ENCODE results near the gene CDC42BPG. TPM values are rescaled to one million over a fixed set of nuclear protein-coding genes. Genes with fewer than 3 reads are reported as not detected.

CDC42BPG gene
- total and polyA plus RNA-seq, 10 of the 15 experiments (the other 5 are each of a cell fraction or from before 2014, with no cell fraction given) = 0.02 to 1.3 (median 0.09) TPM; not detected in 1

DNA sequence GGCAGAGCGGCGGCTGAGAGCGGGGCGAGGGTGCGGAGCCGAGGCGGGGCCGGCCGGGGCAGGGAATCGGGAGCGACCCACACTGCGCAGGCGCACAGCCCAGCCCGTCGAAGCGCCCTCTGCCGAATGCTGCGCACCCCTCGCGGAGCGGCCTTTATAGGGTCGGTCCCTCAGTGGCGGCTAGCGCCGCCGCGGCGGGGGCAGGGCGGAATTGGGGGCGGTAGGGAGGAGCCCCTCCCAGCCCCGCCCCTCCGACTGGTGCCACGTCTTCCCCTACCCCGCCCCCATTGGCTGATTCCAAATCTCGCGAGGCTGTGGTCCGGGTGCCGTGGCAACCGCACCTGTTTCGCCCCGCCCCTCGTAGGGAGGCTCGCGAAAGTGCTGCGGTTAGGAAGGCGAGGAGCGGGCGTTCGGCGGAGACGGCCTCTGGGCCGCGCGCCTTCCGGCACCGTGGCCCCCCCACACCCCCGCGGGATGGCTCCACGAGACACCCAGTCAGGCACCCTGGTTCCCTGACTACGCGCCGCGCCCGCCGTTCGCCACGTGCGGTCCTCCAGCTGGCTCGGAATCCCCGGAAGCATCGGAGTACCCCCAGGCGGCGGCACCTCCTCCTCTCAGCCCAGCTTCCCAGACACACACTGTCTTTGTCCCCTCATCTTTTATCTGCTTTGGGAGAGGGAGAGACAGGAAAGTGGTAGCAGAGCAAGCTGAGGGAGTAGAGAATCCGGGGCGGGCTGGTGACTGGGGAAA, 34.2 kb upstream of the CDC42BPG start, which contains the start of gene EHD1 (continued):
- TF ChIP-seq, protein P1, sequence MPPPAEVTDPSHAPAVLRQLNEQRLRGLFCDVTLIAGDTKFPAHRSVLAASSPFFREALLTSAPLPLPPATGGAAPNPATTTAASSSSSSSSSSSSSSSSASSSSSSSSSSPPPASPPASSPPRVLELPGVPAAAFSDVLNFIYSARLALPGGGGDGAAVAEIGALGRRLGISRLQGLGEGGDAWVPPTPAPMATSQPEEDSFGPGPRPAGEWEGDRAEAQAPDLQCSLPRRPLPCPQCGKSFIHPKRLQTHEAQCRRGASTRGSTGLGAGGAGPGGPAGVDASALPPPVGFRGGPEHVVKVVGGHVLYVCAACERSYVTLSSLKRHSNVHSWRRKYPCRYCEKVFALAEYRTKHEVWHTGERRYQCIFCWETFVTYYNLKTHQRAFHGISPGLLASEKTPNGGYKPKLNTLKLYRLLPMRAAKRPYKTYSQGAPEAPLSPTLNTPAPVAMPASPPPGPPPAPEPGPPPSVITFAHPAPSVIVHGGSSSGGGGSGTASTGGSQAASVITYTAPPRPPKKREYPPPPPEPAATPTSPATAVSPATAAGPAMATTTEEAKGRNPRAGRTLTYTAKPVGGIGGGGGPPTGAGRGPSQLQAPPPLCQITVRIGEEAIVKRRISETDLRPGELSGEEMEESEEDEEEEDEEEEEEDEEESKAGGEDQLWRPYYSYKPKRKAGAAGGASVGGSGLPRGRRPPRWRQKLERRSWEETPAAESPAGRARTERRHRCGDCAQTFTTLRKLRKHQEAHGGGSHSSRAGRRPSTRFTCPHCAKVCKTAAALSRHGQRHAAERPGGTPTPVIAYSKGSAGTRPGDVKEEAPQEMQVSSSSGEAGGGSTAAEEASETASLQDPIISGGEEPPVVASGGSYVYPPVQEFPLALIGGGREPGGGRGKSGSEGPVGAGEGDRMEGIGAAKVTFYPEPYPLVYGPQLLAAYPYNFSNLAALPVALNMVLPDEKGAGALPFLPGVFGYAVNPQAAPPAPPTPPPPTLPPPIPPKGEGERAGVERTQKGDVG (CRISPR knock-in tag; IDR thresholded peaks at IDR 0.05) = no peak; the same call in 1 of the 2 replicates
- no peak for TF ChIP-seq IRF3 (IDR thresholded peaks at IDR 0.05)
- no peak for TF ChIP-seq TCF7 (IDR thresholded peaks at IDR 0.05; ENCODE audit: borderline replicate concordance)
- TF ChIP-seq NR2C2 (IDR thresholded peaks at IDR 0.05; ENCODE audit: borderline replicate concordance, control insufficient read depth, insufficient read length, low read depth) = no peak
- TF ChIP-seq BMI1 (IDR thresholded peaks at IDR 0.05; ENCODE audit: borderline replicate concordance) = peak; percentile 95
- no peak for TF ChIP-seq USF2 (IDR thresholded peaks at IDR 0.05; ENCODE audit: borderline replicate concordance, low read depth, low read length)
- TF ChIP-seq LARP7 (IDR thresholded peaks at IDR 0.05) = peak; percentile 37; the same call in 1 of the 2 replicates
- TF ChIP-seq ATF3 (IDR thresholded peaks at IDR 0.05; ENCODE audit: borderline replicate concordance, extremely low read depth, low read depth, low read length) = no peak
- TF ChIP-seq EED (IDR thresholded peaks at IDR 0.05; ENCODE audit: low read depth) = peak; percentile 62
- TF ChIP-seq SMAD5 (IDR thresholded peaks at IDR 0.05; ENCODE audit: low read depth) = peak; percentile 96
- no peak for TF ChIP-seq CBX5 (IDR thresholded peaks at IDR 0.05; ENCODE audit: low read depth)
- TF ChIP-seq, protein P2, sequence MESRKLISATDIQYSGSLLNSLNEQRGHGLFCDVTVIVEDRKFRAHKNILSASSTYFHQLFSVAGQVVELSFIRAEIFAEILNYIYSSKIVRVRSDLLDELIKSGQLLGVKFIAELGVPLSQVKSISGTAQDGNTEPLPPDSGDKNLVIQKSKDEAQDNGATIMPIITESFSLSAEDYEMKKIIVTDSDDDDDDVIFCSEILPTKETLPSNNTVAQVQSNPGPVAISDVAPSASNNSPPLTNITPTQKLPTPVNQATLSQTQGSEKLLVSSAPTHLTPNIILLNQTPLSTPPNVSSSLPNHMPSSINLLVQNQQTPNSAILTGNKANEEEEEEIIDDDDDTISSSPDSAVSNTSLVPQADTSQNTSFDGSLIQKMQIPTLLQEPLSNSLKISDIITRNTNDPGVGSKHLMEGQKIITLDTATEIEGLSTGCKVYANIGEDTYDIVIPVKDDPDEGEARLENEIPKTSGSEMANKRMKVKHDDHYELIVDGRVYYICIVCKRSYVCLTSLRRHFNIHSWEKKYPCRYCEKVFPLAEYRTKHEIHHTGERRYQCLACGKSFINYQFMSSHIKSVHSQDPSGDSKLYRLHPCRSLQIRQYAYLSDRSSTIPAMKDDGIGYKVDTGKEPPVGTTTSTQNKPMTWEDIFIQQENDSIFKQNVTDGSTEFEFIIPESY (IDR thresholded peaks at IDR 0.05) = no peak
- peak; percentile 28; the same call in 1 of the 2 replicates for TF ChIP-seq ZBED1 (IDR thresholded peaks at IDR 0.05; ENCODE audit: borderline replicate concordance)
- TF ChIP-seq NFXL1 (IDR thresholded peaks at IDR 0.05; ENCODE audit: borderline replicate concordance) = no peak
- TF ChIP-seq RBBP5 (conservative IDR thresholded peaks at IDR 0.05) = no peak
- TF ChIP-seq ZZZ3 (IDR thresholded peaks at IDR 0.05; ENCODE audit: control insufficient read depth, insufficient read length, low read depth) = no peak
- no peak for TF ChIP-seq ZNF24 (IDR thresholded peaks at IDR 0.05)
- TF ChIP-seq ASH2L (IDR thresholded peaks at IDR 0.05; ENCODE audit: borderline replicate concordance, low read depth) = no peak
- no peak for TF ChIP-seq ZNF274 (IDR thresholded peaks at IDR 0.05; ENCODE audit: insufficient read depth, insufficient read length)
- TF ChIP-seq, protein P3, sequence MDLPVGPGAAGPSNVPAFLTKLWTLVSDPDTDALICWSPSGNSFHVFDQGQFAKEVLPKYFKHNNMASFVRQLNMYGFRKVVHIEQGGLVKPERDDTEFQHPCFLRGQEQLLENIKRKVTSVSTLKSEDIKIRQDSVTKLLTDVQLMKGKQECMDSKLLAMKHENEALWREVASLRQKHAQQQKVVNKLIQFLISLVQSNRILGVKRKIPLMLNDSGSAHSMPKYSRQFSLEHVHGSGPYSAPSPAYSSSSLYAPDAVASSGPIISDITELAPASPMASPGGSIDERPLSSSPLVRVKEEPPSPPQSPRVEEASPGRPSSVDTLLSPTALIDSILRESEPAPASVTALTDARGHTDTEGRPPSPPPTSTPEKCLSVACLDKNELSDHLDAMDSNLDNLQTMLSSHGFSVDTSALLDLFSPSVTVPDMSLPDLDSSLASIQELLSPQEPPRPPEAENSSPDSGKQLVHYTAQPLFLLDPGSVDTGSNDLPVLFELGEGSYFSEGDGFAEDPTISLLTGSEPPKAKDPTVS (IDR thresholded peaks at IDR 0.05; ENCODE audit: low read depth, low read length) = no peak
- TF ChIP-seq RCOR1 (conservative IDR thresholded peaks at IDR 0.05; ENCODE audit: low read depth, low read length) = peak; percentile 96
- no peak for TF ChIP-seq SUZ12 (IDR thresholded peaks at IDR 0.05; ENCODE audit: unreplicated experiment)
